Calu3 (cell line): ENCODE results near the gene FOXO3. TPM values are rescaled to one million over a fixed set of nuclear protein-coding genes. Genes with fewer than 3 reads are reported as not detected.

ENCODE experiments used
- BruUV-seq: library from RNA; stranded (reverse); fragments of 400-500 nt; replicated peaks from 2 replicates; lab custom pipeline; 2021; lab: Mats Ljungman, UMichigan
- CTCF ChIA-PET: fragments of 300-600 bp; sonication (Branson Sonifier 250); formaldehyde crosslinking; loops from one replicate; lab custom pipeline; 2022; ENCODE audit warnings: antibody characterized with exemption; lab: Charles Lee
- DNase-seq: peaks from one replicate; pipeline ENCODE4 v3.0.0; 2022
- H3K27ac Mint-ChIP-seq: one replicate; pipeline ENCODE4 v1.8.0; 2022; ENCODE audit warnings: mixed read lengths; ENCODE audit not compliant: unreplicated experiment
- H3K27me3 Mint-ChIP-seq: one replicate; pipeline ENCODE4 v1.8.0; 2022; ENCODE audit warnings: mixed read lengths; ENCODE audit not compliant: unreplicated experiment
- H3K36me3 Mint-ChIP-seq: one replicate; pipeline ENCODE4 v1.8.0; 2022; ENCODE audit warnings: mild to moderate bottlenecking, moderate library complexity, mixed read lengths; ENCODE audit not compliant: insufficient read depth, unreplicated experiment
- H3K4me1 Mint-ChIP-seq: one replicate; pipeline ENCODE4 v1.8.0; 2022; ENCODE audit warnings: mild to moderate bottlenecking, low read depth, mixed read lengths; ENCODE audit not compliant: unreplicated experiment
- H3K4me3 Mint-ChIP-seq: one replicate; pipeline ENCODE4 v1.8.0; 2022; ENCODE audit warnings: mild to moderate bottlenecking, low read depth, moderate library complexity, mixed read lengths; ENCODE audit not compliant: unreplicated experiment
- H3K9me3 Mint-ChIP-seq: one replicate; pipeline ENCODE4 v1.8.0; 2022; ENCODE audit warnings: low read depth, mixed read lengths; ENCODE audit not compliant: unreplicated experiment
- intact Hi-C: fragments of 100-400 bp; cut with micrococcal nuclease; formaldehyde crosslinking; loops from one replicate; pipeline ENCODE4 v1.10.0; 2022; ENCODE audit not compliant: unreplicated experiment
- total RNA-seq: library from RNA; stranded (reverse); gene quantifications from 2 replicates; pipeline ENCODE4 v1.2.3, GENCODE V29; 2022
- TF ChIP-seq, protein P1 (sequence below): fragments of 200-600 bp; IDR thresholded peaks from one replicate; pipeline ENCODE4 v1.8.0; 2022; ENCODE audit warnings: antibody characterized with exemption; ENCODE audit not compliant: unreplicated experiment

Gene FOXO3
- total RNA-seq, 1 experiment from 2014 or later = 45.5 TPM

DNA sequence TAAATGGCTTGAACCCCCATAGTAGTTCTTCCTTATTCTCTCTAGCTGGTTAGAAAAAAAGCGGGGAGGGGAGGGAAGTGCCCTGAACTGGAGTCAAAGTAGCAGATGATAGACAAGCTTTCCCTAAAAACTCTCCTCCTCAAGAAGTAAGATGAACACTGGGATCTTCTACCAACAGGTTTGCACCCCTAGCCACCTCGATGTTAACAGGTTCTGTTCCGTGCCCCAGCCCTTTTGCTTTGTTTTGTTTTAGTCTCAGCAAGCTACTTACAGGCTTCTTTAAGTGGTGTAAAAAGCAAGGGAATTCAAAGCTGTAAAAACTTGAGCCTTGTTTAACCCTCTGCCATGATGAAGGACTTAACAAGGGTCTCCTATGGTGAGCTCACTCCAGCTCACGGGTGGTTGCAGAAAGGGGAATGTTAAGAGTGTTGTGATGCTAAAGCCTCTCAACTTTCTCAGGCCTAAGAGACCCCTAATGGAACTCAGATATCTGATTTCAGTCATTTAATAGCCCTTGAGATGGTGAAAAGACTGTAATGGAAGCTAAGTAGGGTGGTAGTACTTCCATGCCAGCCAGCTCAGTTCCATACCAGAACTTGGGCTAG, 106.0 kb downstream of the FOXO3 start:
- H3K4me1 Mint-ChIP-seq = peaks cover 9% of the 10 kb centered on the region
- intact Hi-C loops = no loop called here

DNA sequence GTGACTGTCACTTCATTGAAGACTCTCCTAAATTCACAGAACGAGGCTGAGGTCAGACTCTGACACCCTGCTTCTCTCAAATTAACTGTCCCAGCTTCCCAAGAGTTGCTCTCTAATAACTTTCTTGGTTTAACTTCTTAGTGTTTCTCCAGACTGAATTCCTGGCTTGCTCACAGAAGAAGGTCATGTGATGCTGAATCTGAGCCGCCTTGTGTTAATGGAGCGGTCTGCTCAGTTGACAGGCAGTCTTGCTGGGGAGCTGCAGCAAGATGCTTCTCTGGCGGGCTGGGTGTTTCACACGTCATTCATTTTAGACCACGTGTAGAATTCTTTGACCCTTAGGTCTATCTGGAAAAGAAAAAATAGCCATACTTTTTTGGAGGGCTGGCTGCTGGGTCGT, 107.3 kb downstream of the FOXO3 start:
- H3K27ac Mint-ChIP-seq = no peak overlapping the region
- BruUV-seq = no TSS peak
- no peak for DNase-seq
- CTCF ChIA-PET = no interaction called here
- intact Hi-C loops = no loop called here
- H3K9me3 Mint-ChIP-seq = no peaks in the 10 kb centered on the region
- no peaks in the 10 kb centered on the region for H3K27me3 Mint-ChIP-seq
- H3K36me3 Mint-ChIP-seq = peaks cover 13% of the 10 kb centered on the region
- H3K4me1 Mint-ChIP-seq = peaks cover 9% of the 10 kb centered on the region
- H3K4me3 Mint-ChIP-seq = no peak overlapping the region
- TF ChIP-seq, protein P1, sequence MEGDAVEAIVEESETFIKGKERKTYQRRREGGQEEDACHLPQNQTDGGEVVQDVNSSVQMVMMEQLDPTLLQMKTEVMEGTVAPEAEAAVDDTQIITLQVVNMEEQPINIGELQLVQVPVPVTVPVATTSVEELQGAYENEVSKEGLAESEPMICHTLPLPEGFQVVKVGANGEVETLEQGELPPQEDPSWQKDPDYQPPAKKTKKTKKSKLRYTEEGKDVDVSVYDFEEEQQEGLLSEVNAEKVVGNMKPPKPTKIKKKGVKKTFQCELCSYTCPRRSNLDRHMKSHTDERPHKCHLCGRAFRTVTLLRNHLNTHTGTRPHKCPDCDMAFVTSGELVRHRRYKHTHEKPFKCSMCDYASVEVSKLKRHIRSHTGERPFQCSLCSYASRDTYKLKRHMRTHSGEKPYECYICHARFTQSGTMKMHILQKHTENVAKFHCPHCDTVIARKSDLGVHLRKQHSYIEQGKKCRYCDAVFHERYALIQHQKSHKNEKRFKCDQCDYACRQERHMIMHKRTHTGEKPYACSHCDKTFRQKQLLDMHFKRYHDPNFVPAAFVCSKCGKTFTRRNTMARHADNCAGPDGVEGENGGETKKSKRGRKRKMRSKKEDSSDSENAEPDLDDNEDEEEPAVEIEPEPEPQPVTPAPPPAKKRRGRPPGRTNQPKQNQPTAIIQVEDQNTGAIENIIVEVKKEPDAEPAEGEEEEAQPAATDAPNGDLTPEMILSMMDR = no peak

More for the DNA sequence above, 106.0 kb downstream of the FOXO3 start:
- DNase-seq = no peak
- BruUV-seq = no TSS peak
- Mint-ChIP-seq H3K4me3 (no peak overlapping the region), H3K27me3 (no peaks in the 10 kb centered on the region), H3K36me3 (peaks cover 13% of the 10 kb centered on the region), H3K27ac (no peak overlapping the region), H3K9me3 (no peaks in the 10 kb centered on the region)
- CTCF ChIA-PET = no interaction called here
- TF ChIP-seq, protein P1 = no peak

DNA sequence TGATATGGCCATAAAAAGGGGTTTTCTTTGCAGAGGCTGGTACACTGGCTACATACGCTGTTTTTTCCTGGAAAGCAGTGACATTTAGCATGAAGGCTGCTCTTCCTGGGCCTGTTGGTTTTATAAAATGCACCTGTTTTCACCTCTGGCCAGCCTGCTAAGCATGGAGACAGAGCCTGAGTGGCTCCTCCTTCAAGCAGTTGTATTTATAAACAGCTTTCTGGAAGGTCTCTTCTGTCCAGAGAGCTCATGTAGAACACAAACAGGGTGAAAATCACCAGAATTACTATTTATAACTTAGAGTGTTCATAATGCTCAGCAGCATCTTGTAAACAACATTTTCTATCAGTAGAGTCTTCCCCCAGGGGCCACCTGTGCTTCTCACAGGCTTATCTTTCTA, 109.0 kb downstream of the FOXO3 start:
- intact Hi-C loops = loop anchor here (5.0 to 10.0 kb wide), 2 partner anchors 107 to 115 kb away; partner anchors contain the start of gene FOXO3
- no peaks in the 10 kb centered on the region for H3K9me3 Mint-ChIP-seq
- TF ChIP-seq, protein P1 = no peak
- no TSS peak for BruUV-seq
- H3K4me1 Mint-ChIP-seq = peaks cover 26% of the 10 kb centered on the region
- no peaks in the 10 kb centered on the region for H3K27me3 Mint-ChIP-seq
- no peak overlapping the region for H3K27ac Mint-ChIP-seq
- no peak for DNase-seq
- CTCF ChIA-PET = no interaction called here
- peaks cover 20% of the 10 kb centered on the region for H3K36me3 Mint-ChIP-seq
- H3K4me3 Mint-ChIP-seq = no peak overlapping the region

DNA sequence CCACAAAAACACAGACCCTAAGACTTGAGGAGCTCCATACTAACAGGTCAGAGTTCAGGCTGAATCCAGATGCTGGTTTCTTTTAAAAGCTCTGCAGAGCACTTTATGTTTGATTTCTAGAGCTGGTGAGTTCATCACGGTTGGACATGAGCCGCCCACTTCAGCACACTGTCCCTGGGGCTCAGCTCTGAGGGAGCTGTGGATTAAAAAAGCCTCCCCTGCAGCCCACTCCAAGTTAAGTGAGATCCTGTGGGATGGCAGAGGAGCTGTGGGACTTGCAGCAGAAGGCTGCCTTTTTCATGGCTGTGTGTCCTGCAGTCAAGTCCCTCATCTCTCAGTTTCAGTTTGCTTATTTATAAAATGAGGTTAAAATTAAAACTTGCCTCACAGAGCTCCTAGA, 110.5 kb downstream of the FOXO3 start:
- TF ChIP-seq, protein P1 = no peak
- no peak for DNase-seq
- intact Hi-C loops = loop anchor here (5.0 to 10.0 kb wide), 2 partner anchors 109 to 114 kb away; partner anchors contain the start of gene FOXO3
- BruUV-seq = no TSS peak
- H3K27me3 Mint-ChIP-seq = no peaks in the 10 kb centered on the region
- no peak overlapping the region for H3K4me3 Mint-ChIP-seq
- peaks cover 23% of the 10 kb centered on the region for H3K36me3 Mint-ChIP-seq
- no peak overlapping the region for H3K27ac Mint-ChIP-seq
- no peaks in the 10 kb centered on the region for H3K9me3 Mint-ChIP-seq
- peaks cover 40% of the 10 kb centered on the region for H3K4me1 Mint-ChIP-seq
- CTCF ChIA-PET = no interaction called here
